Measurements from ENCODE around the gene TATDN3. TPM values are rescaled to one million over a fixed set of nuclear protein-coding genes. Genes with fewer than 3 reads are reported as not detected.

TATDN3 gene, protein sequence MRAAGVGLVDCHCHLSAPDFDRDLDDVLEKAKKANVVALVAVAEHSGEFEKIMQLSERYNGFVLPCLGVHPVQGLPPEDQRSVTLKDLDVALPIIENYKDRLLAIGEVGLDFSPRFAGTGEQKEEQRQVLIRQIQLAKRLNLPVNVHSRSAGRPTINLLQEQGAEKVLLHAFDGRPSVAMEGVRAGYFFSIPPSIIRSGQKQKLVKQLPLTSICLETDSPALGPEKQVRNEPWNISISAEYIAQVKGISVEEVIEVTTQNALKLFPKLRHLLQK
- total RNA-seq: 15.7 TPM

DNA sequence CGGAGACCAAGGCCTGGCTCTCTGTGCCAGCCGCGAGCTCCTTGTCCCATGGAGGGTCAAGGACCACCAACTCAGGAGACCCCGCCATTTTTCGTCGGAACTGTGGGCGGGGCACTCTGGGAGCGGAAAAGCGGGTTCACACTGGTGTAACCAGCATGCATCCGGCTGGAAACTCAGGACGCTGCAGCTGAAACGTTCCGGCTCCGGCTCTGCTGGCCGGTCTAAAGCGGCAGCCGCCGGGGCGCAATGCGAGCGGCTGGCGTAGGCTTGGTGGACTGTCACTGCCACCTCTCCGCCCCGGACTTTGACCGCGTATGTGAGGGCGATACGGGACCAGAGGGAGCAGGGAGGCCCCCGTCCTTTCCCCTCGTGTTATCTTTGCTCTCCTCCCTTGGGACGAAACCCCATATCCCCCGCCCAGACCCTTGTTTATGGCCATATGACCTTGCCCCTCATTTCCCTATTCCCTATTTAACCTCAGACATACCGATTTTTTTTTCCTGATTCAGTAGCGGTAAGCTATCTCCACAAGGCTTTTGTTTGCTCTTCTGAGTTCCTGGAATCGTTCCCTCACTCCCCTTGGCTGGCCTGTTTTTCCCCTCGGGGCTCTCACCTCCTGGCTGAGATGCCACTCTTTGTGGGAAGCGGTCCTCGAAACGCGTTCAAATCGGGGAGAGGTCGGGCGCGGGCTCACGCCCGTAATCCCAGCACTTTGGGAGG, at the start of gene TATDN3, which contains the start of gene NSL1:
TSS of gene TATDN3 (plus strand) at position 219 of the 720 bp plus-strand sequence. CDS start at position 247, 28 bp downstream.
TSS of gene NSL1 (minus strand) at position 102 of the 720 bp plus-strand sequence. CDS start at position 88, 14 bp downstream.
- no peaks in the 10 kb centered on the region for H3K27me3 ChIP-seq (ENCODE audit: insufficient read depth, low read length)
- H3K4me3 ChIP-seq (ENCODE audit: low read length): peak within 1 kb of the TSS; percentile 91
- H3K4me1 ChIP-seq (ENCODE audit: insufficient read depth, low read length): peaks cover 51% of the 10 kb centered on the region
- H3K9me3 ChIP-seq (ENCODE audit: low read depth, low read length): no peaks in the 10 kb centered on the region

DNA sequence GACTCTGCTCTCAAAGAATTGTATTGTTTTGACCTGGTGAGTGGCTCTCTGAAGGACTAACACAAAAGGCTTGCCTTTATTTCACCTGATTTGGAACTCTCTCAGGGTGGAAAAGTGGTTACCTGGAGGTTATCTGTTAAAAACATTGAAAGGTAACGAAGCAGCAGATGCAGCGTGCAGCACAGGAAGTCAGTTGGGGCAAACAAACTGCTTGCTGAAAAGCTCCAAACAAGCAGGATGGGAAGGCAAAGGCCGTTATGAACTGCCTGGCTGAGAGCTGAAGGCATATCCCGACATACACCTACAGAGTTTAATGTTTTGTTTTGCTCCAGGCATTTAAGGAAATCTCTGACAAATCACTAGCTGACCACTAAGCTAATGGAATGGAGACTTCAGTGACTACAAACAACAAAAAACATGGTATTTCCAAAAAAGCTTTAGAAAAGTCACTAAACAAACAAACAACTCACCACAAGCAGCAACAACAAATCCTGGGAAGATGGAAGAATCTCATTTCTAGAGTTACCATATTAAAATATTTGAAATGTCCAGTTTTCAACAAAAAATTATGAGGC, 47.7 kb upstream of the TATDN3 start:
- Histone ChIP-seq H3K4me1 (ENCODE audit: insufficient read depth, low read length) (no peaks in the 10 kb centered on the region), H3K4me3 (ENCODE audit: low read length) (no peak overlapping the region), H3K27me3 (ENCODE audit: insufficient read depth, low read length) (no peaks in the 10 kb centered on the region), H3K9me3 (ENCODE audit: low read depth, low read length) (no peaks in the 10 kb centered on the region)

DNA sequence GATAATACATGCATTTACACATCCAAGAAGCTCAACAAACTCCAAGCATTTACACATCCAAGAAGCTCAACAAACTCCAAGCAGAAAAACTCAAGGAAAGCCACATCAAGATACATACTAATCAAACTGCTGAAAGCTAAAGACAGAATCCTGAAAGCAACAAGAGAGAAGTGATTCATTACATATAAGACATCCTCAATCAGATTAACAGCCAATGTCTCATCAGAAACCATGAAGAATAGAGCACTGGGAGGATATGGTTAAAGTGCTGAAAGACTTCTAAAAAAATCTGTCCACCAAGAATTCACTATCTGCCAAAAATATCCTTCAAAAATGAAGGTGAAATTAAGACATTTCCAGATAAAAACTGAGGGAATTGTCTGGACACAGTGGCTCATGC, 46.4 kb upstream of the TATDN3 start:
- no peaks in the 10 kb centered on the region for H3K9me3 ChIP-seq (ENCODE audit: low read depth, low read length)
- no peak overlapping the region for H3K4me3 ChIP-seq (ENCODE audit: low read length)
- no peaks in the 10 kb centered on the region for H3K27me3 ChIP-seq (ENCODE audit: insufficient read depth, low read length)
- H3K4me1 ChIP-seq (ENCODE audit: insufficient read depth, low read length): peaks cover 8% of the 10 kb centered on the region

DNA sequence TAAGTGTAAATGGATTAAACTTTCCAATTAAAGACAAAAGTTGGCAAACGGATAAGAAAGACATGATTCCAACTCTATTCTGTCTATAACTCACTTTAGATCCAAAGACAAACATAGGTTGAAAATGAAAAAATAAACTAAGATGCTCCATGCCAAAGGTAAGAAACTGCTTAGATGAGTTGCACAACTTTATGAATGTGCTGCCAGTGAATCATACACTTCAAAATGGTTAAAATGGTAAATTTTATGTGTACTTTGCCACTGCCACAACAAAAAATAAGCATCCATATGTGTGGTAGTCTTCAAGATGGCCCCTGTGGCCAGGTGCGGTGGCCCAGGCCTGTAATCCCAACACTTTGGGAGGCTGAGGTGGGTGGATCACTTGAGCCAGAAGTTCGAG, 45.1 kb upstream of the TATDN3 start:
- H3K4me3 ChIP-seq (ENCODE audit: low read length): no peak overlapping the region
- no peaks in the 10 kb centered on the region for H3K9me3 ChIP-seq (ENCODE audit: low read depth, low read length)
- H3K4me1 ChIP-seq (ENCODE audit: insufficient read depth, low read length): peaks cover 13% of the 10 kb centered on the region
- H3K27me3 ChIP-seq (ENCODE audit: insufficient read depth, low read length): no peaks in the 10 kb centered on the region

DNA sequence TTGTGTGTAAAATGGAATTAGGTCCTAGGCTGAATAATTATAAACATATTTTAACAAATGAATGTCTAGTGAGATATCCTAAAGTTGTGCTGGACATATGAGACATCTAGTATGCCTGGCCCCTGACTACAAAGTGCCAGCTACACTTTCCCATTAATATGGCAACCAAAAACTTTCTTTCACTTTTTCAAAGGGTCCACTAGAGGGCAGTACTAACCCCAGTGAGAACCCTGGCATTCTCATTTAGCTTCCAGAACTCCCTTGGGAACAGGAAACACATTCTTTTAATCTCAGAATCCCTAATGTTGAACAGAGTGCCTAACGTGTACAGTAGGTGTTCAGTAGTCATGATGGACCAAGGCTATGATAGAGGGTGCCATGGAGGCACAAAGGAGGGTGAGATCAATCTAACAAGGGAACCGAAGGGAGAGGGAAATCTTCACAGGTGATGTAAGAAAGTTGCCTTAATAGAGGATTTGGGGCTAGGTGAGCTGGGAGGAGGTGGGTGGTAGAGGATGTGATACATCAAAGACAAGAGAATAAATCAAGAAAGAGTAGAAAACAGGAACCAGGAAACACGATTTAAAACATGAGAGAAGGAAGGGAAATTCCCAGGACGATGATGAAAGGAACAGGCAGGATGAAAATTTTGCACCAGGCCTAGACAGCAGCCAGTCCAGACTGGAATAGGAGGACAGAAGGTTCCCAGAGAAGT, 41.7 kb upstream of the TATDN3 start:
- H3K9me3 ChIP-seq (ENCODE audit: low read depth, low read length): no peaks in the 10 kb centered on the region
- H3K4me3 ChIP-seq (ENCODE audit: low read length): no peak overlapping the region
- H3K27me3 ChIP-seq (ENCODE audit: insufficient read depth, low read length): no peaks in the 10 kb centered on the region
- peaks cover 46% of the 10 kb centered on the region for H3K4me1 ChIP-seq (ENCODE audit: insufficient read depth, low read length)

DNA sequence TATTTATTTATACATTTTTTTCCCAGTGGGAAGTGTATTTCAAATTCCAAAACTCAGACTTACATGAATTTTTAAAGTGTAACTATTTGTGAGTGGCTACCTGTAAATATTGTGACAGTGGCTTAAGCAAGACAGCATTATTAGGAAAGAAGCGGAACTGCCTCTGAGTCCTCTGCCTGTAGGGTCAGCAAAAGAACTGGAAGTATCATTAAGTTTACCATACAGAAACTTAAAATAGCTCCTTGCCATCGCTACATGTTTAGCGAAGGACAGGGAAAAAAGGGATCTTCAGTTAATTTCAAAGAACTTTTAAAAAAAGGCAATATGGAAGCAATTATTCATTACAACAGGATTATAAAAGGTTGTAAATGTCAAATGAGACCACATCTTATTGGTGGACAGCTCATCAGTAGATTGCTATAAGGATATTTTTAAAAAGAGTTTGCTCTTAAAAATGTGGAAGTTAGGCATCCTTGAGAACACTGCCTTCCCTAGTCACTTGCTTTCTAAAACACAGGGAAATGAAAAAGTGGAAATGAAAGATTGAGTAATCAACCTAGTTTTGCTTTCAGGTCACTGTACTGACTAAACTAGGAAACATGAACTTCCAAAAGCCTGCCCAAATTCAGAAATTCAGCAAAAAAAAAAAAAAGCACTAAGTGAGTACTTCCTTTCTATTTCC, 39.3 kb upstream of the TATDN3 start:
- H3K4me1 ChIP-seq (ENCODE audit: insufficient read depth, low read length): peaks cover 46% of the 10 kb centered on the region
- H3K9me3 ChIP-seq (ENCODE audit: low read depth, low read length): no peaks in the 10 kb centered on the region
- H3K4me3 ChIP-seq (ENCODE audit: low read length): no peak overlapping the region
- no peaks in the 10 kb centered on the region for H3K27me3 ChIP-seq (ENCODE audit: insufficient read depth, low read length)

DNA sequence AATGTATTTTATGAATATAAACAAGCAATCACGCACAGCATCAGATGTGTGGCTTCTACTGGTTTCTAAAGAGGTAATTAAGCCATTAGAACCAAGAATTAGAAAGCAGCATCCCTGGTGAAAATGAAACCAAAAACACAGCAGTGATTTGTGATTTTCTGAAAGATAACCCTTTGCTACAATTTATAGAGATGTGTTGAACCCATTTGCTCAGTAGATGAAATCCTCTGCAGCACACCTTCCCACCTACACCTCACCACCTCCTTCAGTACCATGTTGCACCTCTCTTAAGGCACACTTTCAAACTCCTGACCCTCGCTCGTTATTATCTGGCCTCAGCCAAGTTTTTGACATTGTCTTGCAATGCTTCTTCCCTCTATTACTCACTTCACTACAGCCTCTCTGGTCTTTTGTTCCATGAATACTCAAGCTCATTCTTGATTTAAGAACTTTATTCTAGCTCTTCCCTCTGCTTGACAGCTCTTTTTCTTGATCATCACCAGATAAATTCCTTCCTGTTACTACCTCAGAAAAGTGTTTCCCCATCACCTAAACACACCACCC, 38.7 kb upstream of the TATDN3 start:
- Histone ChIP-seq H3K4me3 (ENCODE audit: low read length) (peak overlapping the region; percentile 18), H3K9me3 (ENCODE audit: low read depth, low read length) (no peaks in the 10 kb centered on the region), H3K4me1 (ENCODE audit: insufficient read depth, low read length) (peaks cover 46% of the 10 kb centered on the region), H3K27me3 (ENCODE audit: insufficient read depth, low read length) (no peaks in the 10 kb centered on the region)

DNA sequence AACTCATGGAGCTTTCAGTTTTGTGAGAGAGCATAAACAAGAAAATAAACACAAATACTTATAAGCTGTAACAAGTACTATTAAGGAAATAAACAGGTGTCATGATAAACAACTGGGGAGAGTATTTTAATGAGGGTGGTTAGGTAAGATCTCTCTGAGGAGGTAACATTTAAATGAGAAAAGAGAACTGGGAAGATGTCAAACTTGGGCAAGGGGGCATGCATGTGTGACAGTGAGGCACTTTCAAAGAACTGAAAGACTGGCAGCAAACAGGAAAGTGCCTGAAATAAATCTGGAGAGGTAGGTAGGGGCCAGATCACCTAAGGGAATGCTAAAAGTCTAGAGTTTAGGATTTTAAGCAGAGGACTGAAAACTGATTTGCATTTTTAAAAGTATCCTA, 37.9 kb upstream of the TATDN3 start:
- Histone ChIP-seq H3K4me3 (ENCODE audit: low read length) (no peak overlapping the region), H3K27me3 (ENCODE audit: insufficient read depth, low read length) (no peaks in the 10 kb centered on the region), H3K9me3 (ENCODE audit: low read depth, low read length) (no peaks in the 10 kb centered on the region), H3K4me1 (ENCODE audit: insufficient read depth, low read length) (peaks cover 46% of the 10 kb centered on the region)

DNA sequence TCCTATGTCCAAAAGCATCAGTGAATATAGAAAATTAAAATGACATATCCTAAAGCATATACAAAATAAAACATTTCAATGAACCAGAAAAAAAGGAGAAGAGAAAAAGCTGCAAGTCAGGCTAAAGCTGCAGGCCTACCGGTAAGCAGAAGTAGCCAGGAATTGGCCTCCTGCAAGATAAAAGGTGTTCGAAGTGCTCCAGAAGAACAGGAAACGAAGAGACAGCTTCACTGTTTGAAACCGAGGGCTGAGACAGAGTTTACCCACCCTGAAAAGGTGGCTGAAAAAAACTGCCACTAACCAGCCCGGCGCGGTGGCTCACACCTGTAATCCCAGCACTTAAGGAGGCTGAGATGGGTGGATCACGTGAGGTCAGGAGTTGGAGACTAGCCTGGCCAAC, 37.5 kb upstream of the TATDN3 start:
- H3K4me1 ChIP-seq (ENCODE audit: insufficient read depth, low read length): peaks cover 46% of the 10 kb centered on the region
- H3K9me3 ChIP-seq (ENCODE audit: low read depth, low read length): no peaks in the 10 kb centered on the region
- no peaks in the 10 kb centered on the region for H3K27me3 ChIP-seq (ENCODE audit: insufficient read depth, low read length)
- H3K4me3 ChIP-seq (ENCODE audit: low read length): no peak overlapping the region

DNA sequence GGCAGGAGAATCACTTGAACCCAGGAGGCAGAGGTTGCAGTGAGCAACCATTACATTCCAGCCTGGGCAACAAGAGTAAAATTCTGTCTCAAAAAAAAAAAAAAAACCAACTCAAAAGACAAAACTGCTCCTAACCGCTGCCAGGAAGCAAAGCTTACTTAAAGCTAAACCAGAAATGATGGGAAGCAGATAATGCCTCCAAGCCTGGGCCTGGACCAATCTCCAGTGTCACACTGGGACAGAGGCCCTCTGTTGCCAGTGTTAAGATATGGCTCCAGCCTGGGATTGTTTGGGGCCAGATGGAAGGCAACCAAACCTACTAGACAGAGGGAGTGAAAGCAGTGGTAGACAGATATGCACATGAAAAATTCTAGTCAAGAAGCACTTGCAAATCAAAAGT, 37.0 kb upstream of the TATDN3 start:
- Histone ChIP-seq H3K4me3 (ENCODE audit: low read length) (no peak overlapping the region), H3K4me1 (ENCODE audit: insufficient read depth, low read length) (peaks cover 45% of the 10 kb centered on the region), H3K9me3 (ENCODE audit: low read depth, low read length) (no peaks in the 10 kb centered on the region), H3K27me3 (ENCODE audit: insufficient read depth, low read length) (no peaks in the 10 kb centered on the region)

DNA sequence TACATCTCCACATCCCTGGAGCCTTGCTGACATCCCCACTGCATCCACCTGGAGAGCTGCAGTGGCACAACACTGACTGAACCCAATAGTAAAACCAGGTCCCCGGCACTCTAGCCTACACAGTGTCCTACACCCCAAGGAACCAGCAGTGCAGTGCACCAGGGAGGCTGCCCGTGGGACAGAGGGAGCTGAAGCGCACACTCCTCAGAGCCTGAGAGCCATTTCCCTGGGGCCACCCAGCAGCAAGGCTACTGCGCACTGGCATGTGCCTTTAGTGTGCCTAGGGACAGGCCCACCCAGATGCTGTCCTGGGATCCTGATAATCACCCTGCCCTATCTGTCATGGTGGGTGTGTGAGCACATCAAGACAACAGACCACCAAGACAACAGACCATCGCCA, 32.0 kb upstream of the TATDN3 start:
- no peaks in the 10 kb centered on the region for H3K9me3 ChIP-seq (ENCODE audit: low read depth, low read length)
- peaks cover 2% of the 10 kb centered on the region for H3K4me1 ChIP-seq (ENCODE audit: insufficient read depth, low read length)
- no peak overlapping the region for H3K4me3 ChIP-seq (ENCODE audit: low read length)
- H3K27me3 ChIP-seq (ENCODE audit: insufficient read depth, low read length): no peaks in the 10 kb centered on the region

DNA sequence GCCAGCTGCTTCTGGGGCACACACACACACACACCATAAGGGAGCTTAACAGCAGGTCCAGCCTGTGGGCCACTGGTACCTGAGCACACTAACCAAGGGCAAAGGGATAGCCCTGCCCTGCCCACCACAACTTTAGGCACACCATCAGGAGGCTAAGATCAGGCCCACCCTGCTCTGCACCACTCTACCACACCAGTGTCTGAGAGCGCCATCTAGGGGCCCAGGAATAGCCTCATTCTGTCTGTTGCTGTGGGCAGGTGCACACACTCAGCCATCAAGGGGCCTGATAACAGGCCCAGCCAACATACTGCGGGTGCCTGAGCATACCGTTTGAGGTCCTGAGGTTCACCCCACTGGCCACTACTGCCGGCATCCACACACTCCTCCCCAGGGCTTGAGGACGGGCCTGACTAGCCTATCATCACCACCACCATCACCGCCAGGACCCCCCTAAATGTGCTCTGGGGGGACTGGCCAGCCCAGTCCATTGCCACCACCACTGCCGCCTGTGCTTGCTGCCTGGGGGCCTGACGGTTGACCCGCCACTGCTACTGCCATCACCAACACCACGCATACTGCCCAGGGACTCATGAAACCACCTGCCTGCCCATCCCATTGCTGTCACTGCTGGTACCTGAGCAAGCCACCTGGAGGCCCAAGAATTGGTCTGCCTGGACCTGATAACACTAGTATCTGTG, 31.4 kb upstream of the TATDN3 start:
- H3K4me3 ChIP-seq (ENCODE audit: low read length): no peak overlapping the region
- H3K4me1 ChIP-seq (ENCODE audit: insufficient read depth, low read length): no peaks in the 10 kb centered on the region

DNA sequence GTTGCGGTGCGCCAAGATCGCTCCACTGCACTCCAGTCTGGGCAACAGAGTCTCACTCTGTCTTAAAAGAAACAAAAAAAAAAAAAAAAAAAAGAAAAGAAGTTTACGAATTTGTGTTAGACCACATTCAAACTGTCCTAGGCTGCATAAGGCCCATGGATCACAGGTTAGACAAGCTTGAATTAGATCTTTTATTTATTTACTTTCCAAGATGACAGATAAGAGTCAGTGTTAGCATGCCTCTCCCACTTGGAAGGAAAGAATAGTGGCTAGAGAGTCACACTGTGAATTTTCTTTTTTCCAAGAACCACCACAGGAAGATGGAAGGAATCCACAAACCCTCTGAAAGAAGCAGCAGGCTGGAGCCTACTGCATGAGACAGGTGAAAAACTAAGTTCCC, 29.5 kb upstream of the TATDN3 start:
- H3K4me1 ChIP-seq (ENCODE audit: insufficient read depth, low read length): no peaks in the 10 kb centered on the region

More for the DNA sequence above, 31.4 kb upstream of the TATDN3 start:
- Histone ChIP-seq H3K9me3 (ENCODE audit: low read depth, low read length) (no peaks in the 10 kb centered on the region), H3K27me3 (ENCODE audit: insufficient read depth, low read length) (no peaks in the 10 kb centered on the region)

DNA sequence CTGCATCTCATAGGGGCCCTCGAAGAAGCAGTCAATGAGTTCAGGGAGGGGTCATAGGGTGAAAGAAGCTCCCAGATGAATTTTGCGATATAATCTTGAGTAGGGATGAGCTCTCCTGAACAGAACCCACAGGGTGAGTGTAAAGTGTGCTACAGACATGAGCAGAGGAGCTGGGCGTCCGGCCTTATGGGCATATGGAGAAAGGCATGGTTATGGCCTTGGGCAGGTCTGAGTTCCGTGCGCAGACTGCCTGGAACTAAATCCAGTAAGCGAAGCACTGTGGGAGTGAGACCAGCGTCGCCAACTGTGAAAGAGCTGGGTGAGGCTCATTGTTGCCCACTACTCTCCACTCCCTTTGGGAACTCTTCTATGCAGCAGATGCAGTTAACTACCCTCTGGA, 28.9 kb upstream of the TATDN3 start:
- Histone ChIP-seq H3K9me3 (ENCODE audit: low read depth, low read length) (no peaks in the 10 kb centered on the region), H3K4me3 (ENCODE audit: low read length) (no peak overlapping the region), H3K27me3 (ENCODE audit: insufficient read depth, low read length) (no peaks in the 10 kb centered on the region), H3K4me1 (ENCODE audit: insufficient read depth, low read length) (no peaks in the 10 kb centered on the region)

More for the DNA sequence above, 29.5 kb upstream of the TATDN3 start:
- Histone ChIP-seq H3K27me3 (ENCODE audit: insufficient read depth, low read length) (no peaks in the 10 kb centered on the region), H3K9me3 (ENCODE audit: low read depth, low read length) (no peaks in the 10 kb centered on the region), H3K4me3 (ENCODE audit: low read length) (no peak overlapping the region)
